ENCODE measurements around the gene CRADD. TPM values are rescaled to one million over a fixed set of nuclear protein-coding genes. Genes with fewer than 3 reads are reported as not detected.

Gene CRADD
- total RNA-seq, 2 donors from 2014 or later = 7.7 to 9.1 TPM

- H3K4me1 Mint-ChIP-seq = peaks cover 2% of the 10 kb centered on the region
- H3K4me1 ChIP-seq (ENCODE audit: control insufficient read depth, insufficient read depth, low read length) = no peaks in the 10 kb centered on the region
- no peaks in the 10 kb centered on the region for H3K36me3 Mint-ChIP-seq (ENCODE audit: low read depth)
- WGBS, 2 experiments (ENCODE audit: insufficient coverage in 1 of 2, insufficient read length in 1 of 2) = 100% methylated on average over 1 of the region's 1 CpG; no CpG with 5 or more reads in 1 of the 2 experiments
- no peaks in the 10 kb centered on the region for H3K36me3 ChIP-seq (ENCODE audit: control insufficient read depth, insufficient read depth, low read length)
- no peaks in the 10 kb centered on the region for H3K9me3 ChIP-seq (ENCODE audit: control insufficient read depth, low read length)
- H3K9me3 Mint-ChIP-seq = no peaks in the 10 kb centered on the region
- TF ChIP-seq, protein P1, sequence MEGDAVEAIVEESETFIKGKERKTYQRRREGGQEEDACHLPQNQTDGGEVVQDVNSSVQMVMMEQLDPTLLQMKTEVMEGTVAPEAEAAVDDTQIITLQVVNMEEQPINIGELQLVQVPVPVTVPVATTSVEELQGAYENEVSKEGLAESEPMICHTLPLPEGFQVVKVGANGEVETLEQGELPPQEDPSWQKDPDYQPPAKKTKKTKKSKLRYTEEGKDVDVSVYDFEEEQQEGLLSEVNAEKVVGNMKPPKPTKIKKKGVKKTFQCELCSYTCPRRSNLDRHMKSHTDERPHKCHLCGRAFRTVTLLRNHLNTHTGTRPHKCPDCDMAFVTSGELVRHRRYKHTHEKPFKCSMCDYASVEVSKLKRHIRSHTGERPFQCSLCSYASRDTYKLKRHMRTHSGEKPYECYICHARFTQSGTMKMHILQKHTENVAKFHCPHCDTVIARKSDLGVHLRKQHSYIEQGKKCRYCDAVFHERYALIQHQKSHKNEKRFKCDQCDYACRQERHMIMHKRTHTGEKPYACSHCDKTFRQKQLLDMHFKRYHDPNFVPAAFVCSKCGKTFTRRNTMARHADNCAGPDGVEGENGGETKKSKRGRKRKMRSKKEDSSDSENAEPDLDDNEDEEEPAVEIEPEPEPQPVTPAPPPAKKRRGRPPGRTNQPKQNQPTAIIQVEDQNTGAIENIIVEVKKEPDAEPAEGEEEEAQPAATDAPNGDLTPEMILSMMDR (conservative IDR thresholded peaks at IDR 0.05) = no peak
- no peaks in the 10 kb centered on the region for H3K27me3 ChIP-seq (ENCODE audit: control insufficient read depth, insufficient read depth, low read length, poor library complexity, severe bottlenecking)
- no peak overlapping the region for H3K27ac ChIP-seq (ENCODE audit: low read depth, low read length)
- no peaks in the 10 kb centered on the region for H3K27me3 Mint-ChIP-seq (ENCODE audit: insufficient read depth)
- H3K9ac ChIP-seq (ENCODE audit: extremely low read depth, low read length, poor library complexity, severe bottlenecking) = no peak overlapping the region
- no peak overlapping the region for H3K4me3 Mint-ChIP-seq
- H3K27ac Mint-ChIP-seq = no peak overlapping the region
- no peak for DNase-seq
- no peak overlapping the region for H3K4me3 ChIP-seq (ENCODE audit: low read length)
Observed at GRCh38 chr12:93650626-93651025, 26.5 kb upstream of the CRADD start.

- H3K36me3 Mint-ChIP-seq (ENCODE audit: low read depth) = no peaks in the 10 kb centered on the region
- H3K9ac ChIP-seq (ENCODE audit: extremely low read depth, low read length, poor library complexity, severe bottlenecking) = no peak overlapping the region
- H3K9me3 Mint-ChIP-seq = no peaks in the 10 kb centered on the region
- no peaks in the 10 kb centered on the region for H3K27me3 ChIP-seq (ENCODE audit: control insufficient read depth, insufficient read depth, low read length, poor library complexity, severe bottlenecking)
- H3K4me1 ChIP-seq (ENCODE audit: control insufficient read depth, insufficient read depth, low read length) = no peaks in the 10 kb centered on the region
- no peaks in the 10 kb centered on the region for H3K27me3 Mint-ChIP-seq (ENCODE audit: insufficient read depth)
- no peaks in the 10 kb centered on the region for H3K4me1 Mint-ChIP-seq
- no peak overlapping the region for H3K4me3 Mint-ChIP-seq
- no peak for DNase-seq
- H3K36me3 ChIP-seq (ENCODE audit: control insufficient read depth, insufficient read depth, low read length) = no peaks in the 10 kb centered on the region
- WGBS, 2 experiments (ENCODE audit: insufficient coverage in 1 of 2, insufficient read length in 1 of 2) = 96% methylated on average over 3 of the region's 3 CpGs; no CpG with 5 or more reads in 1 of the 2 experiments
- H3K4me3 ChIP-seq (ENCODE audit: low read length) = no peak overlapping the region
- H3K27ac ChIP-seq (ENCODE audit: low read depth, low read length) = no peak overlapping the region
- no peak overlapping the region for H3K27ac Mint-ChIP-seq
- TF ChIP-seq, protein P1 (conservative IDR thresholded peaks at IDR 0.05) = no peak
- no peaks in the 10 kb centered on the region for H3K9me3 ChIP-seq (ENCODE audit: control insufficient read depth, low read length)
Observed at GRCh38 chr12:93653079-93653478, 24.1 kb upstream of the CRADD start.

DNA sequence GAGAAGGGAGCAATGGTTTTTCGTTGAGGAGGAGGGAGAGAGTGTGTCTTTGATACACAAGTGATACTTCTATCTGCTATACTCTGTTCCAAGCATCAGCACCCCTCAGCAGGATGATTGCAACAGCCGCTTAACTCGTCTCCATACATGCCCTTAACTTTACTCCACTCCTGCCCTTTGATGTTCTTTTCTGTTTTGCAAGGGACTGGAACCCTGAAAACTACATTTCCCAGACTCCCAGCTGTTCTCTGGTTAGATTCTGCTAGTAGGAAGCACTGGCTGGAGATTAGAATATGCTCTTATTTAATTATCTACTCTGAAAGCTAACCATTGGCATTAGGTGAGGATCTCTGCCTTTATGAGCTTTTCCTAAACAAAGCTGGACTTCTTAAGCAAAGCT lies 23.5 kb upstream of the CRADD start:
- H3K9ac ChIP-seq (ENCODE audit: extremely low read depth, low read length, poor library complexity, severe bottlenecking) = no peak overlapping the region
- H3K4me1 ChIP-seq (ENCODE audit: control insufficient read depth, insufficient read depth, low read length) = no peaks in the 10 kb centered on the region
- no peaks in the 10 kb centered on the region for H3K27me3 Mint-ChIP-seq (ENCODE audit: insufficient read depth)
- no peaks in the 10 kb centered on the region for H3K36me3 Mint-ChIP-seq (ENCODE audit: low read depth)
- no peaks in the 10 kb centered on the region for H3K27me3 ChIP-seq (ENCODE audit: control insufficient read depth, insufficient read depth, low read length, poor library complexity, severe bottlenecking)
- TF ChIP-seq, protein P1 (conservative IDR thresholded peaks at IDR 0.05) = no peak
- WGBS, 2 experiments (ENCODE audit: insufficient coverage in 1 of 2, insufficient read length in 1 of 2) = 62 to 91% methylated on average over 2 to 3 of the region's 3 CpGs
- H3K4me1 Mint-ChIP-seq = no peaks in the 10 kb centered on the region
- no peak overlapping the region for H3K27ac Mint-ChIP-seq
- H3K9me3 Mint-ChIP-seq = no peaks in the 10 kb centered on the region
- no peaks in the 10 kb centered on the region for H3K36me3 ChIP-seq (ENCODE audit: control insufficient read depth, insufficient read depth, low read length)
- H3K4me3 Mint-ChIP-seq = no peak overlapping the region
- no peak for DNase-seq
- no peaks in the 10 kb centered on the region for H3K9me3 ChIP-seq (ENCODE audit: control insufficient read depth, low read length)
- no peak overlapping the region for H3K27ac ChIP-seq (ENCODE audit: low read depth, low read length)
- H3K4me3 ChIP-seq (ENCODE audit: low read length) = no peak overlapping the region
